Lung (tissue), 12 donors: Measurements from ENCODE around the gene BEND3. TPM values are rescaled to one million over a fixed set of nuclear protein-coding genes. Genes with fewer than 3 reads are reported as not detected.

Experiments
- ATAC-seq: fragments of 200-7000 bp; cut with Tn5 transposase; one replicate; pipeline ENCODE4 v1.9.1; 2020; ENCODE audit warnings: moderate number of reproducible peaks; ENCODE audit not compliant: insufficient read depth, low FRiP score
- DNase-seq, 3 donors: peaks; one replicate each; pipeline ENCODE4 v3.0.0-alpha.2; 2013 to 2017
- H3K27ac ChIP-seq, 2 donors: one replicate each; pipeline ENCODE4 v1.5.1; 2013; ENCODE audit warnings: mild to moderate bottlenecking in 2 of 2, moderate library complexity in 2 of 2, control low read depth in 1 of 2, inconsistent platforms in 1 of 2, low read depth in 1 of 2, low read length in 1 of 2
- H3K27me3 ChIP-seq, 3 donors: one replicate each; pipeline ENCODE4 v1.5.1; 2013; ENCODE audit warnings: low read length in 2 of 3; ENCODE audit not compliant: control insufficient read depth in 3 of 3, insufficient read depth in 3 of 3
- H3K36me3 ChIP-seq, 4 donors: one replicate each; pipeline ENCODE4 v1.5.1; 2013; ENCODE audit warnings: low read length in 4 of 4, mild to moderate bottlenecking in 1 of 4, moderate library complexity in 1 of 4; ENCODE audit not compliant: control insufficient read depth in 4 of 4, insufficient read depth in 4 of 4
- H3K4me1 ChIP-seq, 5 donors: one replicate each; pipeline ENCODE4 v1.5.1; 2013; ENCODE audit warnings: low read length in 5 of 5, mild to moderate bottlenecking in 2 of 5, moderate library complexity in 1 of 5; ENCODE audit not compliant: control insufficient read depth in 5 of 5, insufficient read depth in 5 of 5
- H3K4me3 ChIP-seq: one replicate; pipeline ENCODE4 v1.5.1; 2013; ENCODE audit warnings: mild to moderate bottlenecking, control low read depth, moderate library complexity
- H3K9ac ChIP-seq, 2 donors: one replicate each; pipeline ENCODE4 v1.5.1; 2013; ENCODE audit warnings: low read length in 2 of 2, control low read depth in 1 of 2; ENCODE audit not compliant: insufficient read depth in 1 of 2
- H3K9me3 ChIP-seq, 4 donors: one replicate each; pipeline ENCODE4 v1.5.1; 2013; ENCODE audit warnings: low read length in 3 of 4, mild to moderate bottlenecking in 1 of 4, moderate library complexity in 1 of 4; ENCODE audit not compliant: control insufficient read depth in 4 of 4, insufficient read depth in 3 of 4
- CTCF ChIP-seq: IDR thresholded peaks from 2 replicates; pipeline ENCODE4 v1.5.1; 2012; ENCODE audit warnings: mild to moderate bottlenecking; ENCODE audit errors: control extremely low read depth, extremely low read depth
- WGBS, 2 donors: extraction: QIAGEN DNeasy Blood & Tissue Kit; methylation state at CpG; one replicate each; pipeline ENCODE4 v1.1.7; 2013; 5-methylcytosine and 5-hydroxymethylcytosine counted together
- polyA plus RNA-seq, 2 donors: library from polyadenylated mRNA; stranded (reverse); fragments of 200-250 nt; gene quantifications; one replicate each; pipeline ENCODE4 v1.2.1, GENCODE V29; 2013
- total RNA-seq, 2 donors: library from RNA; depleted of rRNA in 1 of 2; stranded (reverse); fragments of >200 nt in 1 of 2; gene quantifications; one replicate each; pipeline ENCODE4 v1.2.1, GENCODE V29; 2014 to 2021
- donor health status: control.
- donor health status: control.
- donor health status: Bipolar disorder and iron deficiency.
- donor health status: healthy.
- donor health status: DM: yes; HTN: yes; CAD: no.

The BEND3 gene
- total and polyA plus RNA-seq, 4 donors = 1.2 to 4.4 (median 2.5) TPM

GRCh38 chr6:107070686-107071085, 44.6 kb downstream of the BEND3 start:
- WGBS, 2 donors = 94 to 95% methylated on average over 12 of the region's 12 CpGs
- Histone ChIP-seq H3K9ac (no peak overlapping the region), H3K27me3 (no peaks in the 10 kb centered on the region), H3K4me3 (no peak overlapping the region), H3K27ac (no peak overlapping the region), H3K4me1 (peaks cover 0 to 9% (median 0%) of the 10 kb centered on the region in 5 donors), H3K9me3 (peaks cover 0 to 6% (median 0%) of the 10 kb centered on the region in 4 donors), H3K36me3 (peaks cover 0 to 20% (median 4%) of the 10 kb centered on the region in 4 donors)
- ATAC-seq = no peak
- no peak for TF ChIP-seq CTCF
- DNase-seq = no peak

- H3K27ac ChIP-seq = no peak overlapping the region
- peaks cover 0 to 20% (median 4%) of the 10 kb centered on the region in 4 donors for H3K36me3 ChIP-seq
- no peak for TF ChIP-seq CTCF
- peaks cover 0 to 6% (median 0%) of the 10 kb centered on the region in 4 donors for H3K9me3 ChIP-seq
- peaks cover 0 to 10% (median under 1%) of the 10 kb centered on the region in 5 donors for H3K4me1 ChIP-seq
- no peaks in the 10 kb centered on the region for H3K27me3 ChIP-seq
- H3K9ac ChIP-seq = no peak overlapping the region
- no peak for DNase-seq
- no peak for ATAC-seq
- no peak overlapping the region for H3K4me3 ChIP-seq
- 97% methylated on average over 53 of the region's 53 CpGs for WGBS, 2 donors
These were observed 45.4 kb downstream of the BEND3 start for GRCh38 chr6:107069631-107070548.

GRCh38 chr6:107068691-107069630, 46.4 kb downstream of the BEND3 start:
- TF ChIP-seq CTCF = no peak
- DNase-seq (no peak), ATAC-seq (no peak)
- Histone ChIP-seq H3K27me3 (no peaks in the 10 kb centered on the region), H3K36me3 (peaks cover 0 to 20% (median 4%) of the 10 kb centered on the region in 4 donors), H3K9ac (no peak overlapping the region), H3K4me1 (peaks cover 0 to 16% (median 5%) of the 10 kb centered on the region in 5 donors), H3K27ac (no peak overlapping the region), H3K4me3 (no peak overlapping the region), H3K9me3 (peaks cover 0 to 6% (median 0%) of the 10 kb centered on the region in 4 donors)
- WGBS, 2 donors = 97% methylated on average over 69 of the region's 69 CpGs
